A673 (cell line): ENCODE data around the gene KCNQ1OT1. TPM values are rescaled to one million over a fixed set of nuclear protein-coding genes. Genes with fewer than 3 reads are reported as not detected.

Experiments used
- BruUV-seq: library from RNA; stranded (reverse); fragments of 400-500 nt; replicated peaks from 2 replicates; lab custom pipeline; 2021; lab: Mats Ljungman, UMichigan
- CTCF ChIA-PET: fragments of 300-600 bp; sonication (Branson Sonifier 250); formaldehyde crosslinking; loops from one replicate; lab custom pipeline; 2022; ENCODE audit warnings: antibody characterized with exemption; lab: Charles Lee
- POLR2A ChIA-PET: fragments of 300-600 bp; sonication (Branson Sonifier 250); formaldehyde crosslinking; loops from one replicate; lab custom pipeline; 2022; ENCODE audit warnings: antibody characterized with exemption; ENCODE audit not compliant: low non-redundant PET; lab: Charles Lee
- DNase-seq: peaks from one replicate; pipeline ENCODE4 v3.0.0-alpha.2; 2015; ENCODE audit warnings: low spot score
- H3K27ac ChIP-seq: fragments of 200-600 bp; sonication (generic); 2 replicates; pipeline ENCODE4 v1.5.1; 2016; ENCODE audit warnings: mixed run types, low read depth, mild to moderate bottlenecking, mixed read lengths, antibody characterized with exemption, low read length; ENCODE audit not compliant: poor library complexity, severe bottlenecking
- H3K27me3 ChIP-seq: fragments of 200-600 bp; sonication (generic); replicated peaks from 2 replicates; pipeline ENCODE4 v1.6.1; 2017; ENCODE audit warnings: mixed run types, low read depth, mild to moderate bottlenecking, mixed read lengths, antibody characterized with exemption, low read length; ENCODE audit not compliant: insufficient read depth, poor library complexity
- H3K36me3 ChIP-seq: fragments of 200-600 bp; sonication (generic); 2 replicates; pipeline ENCODE4 v1.6.1; 2016; ENCODE audit warnings: mixed run types, mild to moderate bottlenecking, mixed read lengths, antibody characterized with exemption, low read length; ENCODE audit not compliant: insufficient read depth, poor library complexity, severe bottlenecking
- H3K4me1 ChIP-seq: fragments of 200-600 bp; sonication (generic); 2 replicates; pipeline ENCODE4 v1.6.1; 2017; ENCODE audit warnings: mixed run types, mild to moderate bottlenecking, mixed read lengths, antibody characterized with exemption, low read length; ENCODE audit not compliant: insufficient read depth, poor library complexity, severe bottlenecking
- H3K4me3 ChIP-seq: fragments of 200-600 bp; sonication (generic); 2 replicates; pipeline ENCODE4 v1.5.1; 2016; ENCODE audit warnings: low read depth, mixed run types, mild to moderate bottlenecking, mixed read lengths, low read length; ENCODE audit not compliant: poor library complexity, severe bottlenecking
- H3K9me3 ChIP-seq: fragments of 200-600 bp; sonication (generic); 2 replicates; pipeline ENCODE4 v1.6.1; 2016; ENCODE audit warnings: mixed run types, low read depth, mild to moderate bottlenecking, mixed read lengths, antibody characterized with exemption, low read length; ENCODE audit not compliant: poor library complexity, severe bottlenecking
- CTCF ChIP-seq: fragments of 300-800, 200-600 bp; sonication (generic); conservative IDR thresholded peaks from 2 replicates; pipeline ENCODE4 v1.5.1; 2017; ENCODE audit warnings: low read depth, mild to moderate bottlenecking, antibody characterized with exemption, low read length, moderate library complexity, mixed read lengths
- EZH2 ChIP-seq: fragments of 200-600 bp; sonication (generic); IDR thresholded peaks from 2 replicates; pipeline ENCODE4 v1.6.1; 2017; ENCODE audit warnings: borderline replicate concordance, low read depth, mild to moderate bottlenecking, mixed read lengths, antibody characterized with exemption, low read length; ENCODE audit not compliant: poor library complexity, severe bottlenecking
- intact Hi-C: fragments of 100-400 bp; cut with micrococcal nuclease; formaldehyde crosslinking; loops from one replicate; pipeline ENCODE4 v1.10.0; 2022; ENCODE audit not compliant: unreplicated experiment
- total RNA-seq: library from RNA; stranded (reverse); gene quantifications from 2 replicates; pipeline ENCODE4 v1.2.3, GENCODE V29; 2021

The KCNQ1OT1 gene
- total RNA-seq, 1 experiment from 2014 or later, result 4.0 TPM

- ChIA-PET POLR2A (no interaction called here), CTCF (no interaction called here)
- Histone ChIP-seq H3K36me3 (no peaks in the 10 kb centered on the region), H3K4me3 (no peak overlapping the region), H3K4me1 (no peaks in the 10 kb centered on the region), H3K9me3 (peaks cover 95% of the 10 kb centered on the region), H3K27me3 (no peaks in the 10 kb centered on the region), H3K27ac (no peak overlapping the region)
- no peak for DNase-seq
- intact Hi-C loops, result no loop called here
- BruUV-seq, result no TSS peak
- TF ChIP-seq EZH2 (no peak), CTCF (no peak)
These were observed 44.6 kb downstream of the KCNQ1OT1 start for GRCh38 chr11:2655016-2655719.

- peaks cover 95% of the 10 kb centered on the region for H3K9me3 ChIP-seq
- H3K4me1 ChIP-seq, result no peaks in the 10 kb centered on the region
- H3K27me3 ChIP-seq, result no peaks in the 10 kb centered on the region
- H3K36me3 ChIP-seq, result no peaks in the 10 kb centered on the region
- H3K27ac ChIP-seq, result no peak overlapping the region
- BruUV-seq, result no TSS peak
- TF ChIP-seq CTCF (no peak), EZH2 (no peak)
- intact Hi-C loops, result no loop called here
- no peak overlapping the region for H3K4me3 ChIP-seq
- no peak for DNase-seq
- POLR2A ChIA-PET, result no interaction called here
- CTCF ChIA-PET, result no interaction called here
These were observed 45.7 kb downstream of the KCNQ1OT1 start for GRCh38 chr11:2653930-2654739.

- Histone ChIP-seq H3K9me3 (peaks cover 96% of the 10 kb centered on the region), H3K4me3 (no peak overlapping the region), H3K36me3 (no peaks in the 10 kb centered on the region), H3K27ac (no peak overlapping the region), H3K27me3 (no peaks in the 10 kb centered on the region), H3K4me1 (no peaks in the 10 kb centered on the region)
- ChIA-PET POLR2A (no interaction called here), CTCF (no interaction called here)
- DNase-seq, result no peak
- TF ChIP-seq EZH2 (no peak), CTCF (no peak)
- intact Hi-C loops, result no loop called here
- BruUV-seq, result no TSS peak
These were observed 46.6 kb downstream of the KCNQ1OT1 start for GRCh38 chr11:2653198-2653551.
